GM23338 (cell line): ENCODE data around the gene MGRN1. TPM values are rescaled to one million over a fixed set of nuclear protein-coding genes. Genes with fewer than 3 reads are reported as not detected.

Source experiments
- ATAC-seq: fragments of 200-7000 bp; cut with Tn5 transposase; 3 replicates; pipeline ENCODE4 v1.9.1; 2020
- DNase-seq: peaks from one replicate; pipeline ENCODE4 v3.0.0-alpha.2; 2015; ENCODE audit warnings: low spot score
- H2AFZ ChIP-seq: fragments of 200-600 bp; sonication (generic); 2 replicates; pipeline ENCODE4 v1.8.0; 2016; ENCODE audit warnings: antibody characterized with exemption, mild to moderate bottlenecking, moderate library complexity
- H3F3A ChIP-seq: fragments of 200-600 bp; sonication (generic); replicated peaks from 2 replicates; pipeline ENCODE4 v1.8.0; 2017; ENCODE audit warnings: antibody characterized with exemption, mixed run types, low read depth
- H3K27ac ChIP-seq: fragments of 200-600 bp; sonication (generic); 2 replicates; pipeline ENCODE4 v1.6.1; 2016; ENCODE audit warnings: low read depth
- H3K27me3 ChIP-seq: fragments of 200-600 bp; sonication (generic); 2 replicates; pipeline ENCODE4 v1.8.0; 2016; ENCODE audit warnings: mild to moderate bottlenecking, mixed run types, moderate library complexity; ENCODE audit not compliant: insufficient read depth
- H3K36me3 ChIP-seq: fragments of 200-600 bp; sonication (generic); 2 replicates; pipeline ENCODE4 v1.8.0; 2016; ENCODE audit warnings: mild to moderate bottlenecking; ENCODE audit not compliant: insufficient read depth
- H3K4me1 ChIP-seq: fragments of 200-600 bp; sonication (generic); 2 replicates; pipeline ENCODE4 v1.8.0; 2016; ENCODE audit warnings: mild to moderate bottlenecking, moderate library complexity; ENCODE audit not compliant: insufficient read depth
- H3K4me2 ChIP-seq: fragments of 200-600 bp; sonication (generic); 2 replicates; pipeline ENCODE4 v1.7.1; 2017; ENCODE audit warnings: mixed run types
- H3K4me3 ChIP-seq: fragments of 200-600 bp; sonication (generic); 2 replicates; pipeline ENCODE4 v1.6.1; 2016; ENCODE audit warnings: mixed run types
- H3K79me2 ChIP-seq: fragments of 200-600 bp; sonication (generic); replicated peaks from 2 replicates; pipeline ENCODE4 v1.8.0; 2017; ENCODE audit warnings: mild to moderate bottlenecking; ENCODE audit not compliant: insufficient read depth
- H3K9me2 ChIP-seq: fragments of 200-600 bp; sonication (generic); 2 replicates; pipeline ENCODE4 v1.8.0; 2017; ENCODE audit not compliant: insufficient read depth
- H4K20me1 ChIP-seq: fragments of 200-600 bp; sonication (generic); replicated peaks from 2 replicates; pipeline ENCODE4 v1.8.0; 2017; ENCODE audit warnings: mild to moderate bottlenecking; ENCODE audit not compliant: insufficient read depth
- H3K27ac Mint-ChIP-seq: 2 replicates; pipeline ENCODE4 v1.8.0; 2020; ENCODE audit warnings: inconsistent platforms, mild to moderate bottlenecking, moderate library complexity, mixed read lengths
- H3K27me3 Mint-ChIP-seq: 3 replicates; pipeline ENCODE4 v1.8.0; 2022; ENCODE audit warnings: low read depth, mild to moderate bottlenecking, moderate library complexity, mixed read lengths, inconsistent platforms; ENCODE audit not compliant: insufficient read depth, poor library complexity
- H3K36me3 Mint-ChIP-seq: 3 replicates; pipeline ENCODE4 v1.8.0; 2021; ENCODE audit warnings: low read depth, mild to moderate bottlenecking, inconsistent platforms, moderate library complexity, mixed read lengths
- H3K4me1 Mint-ChIP-seq: 3 replicates; pipeline ENCODE4 v1.8.0; 2020; ENCODE audit warnings: mild to moderate bottlenecking, inconsistent platforms, mixed read lengths
- H3K4me3 Mint-ChIP-seq: 3 replicates; pipeline ENCODE4 v1.8.0; 2021; ENCODE audit warnings: moderate library complexity, mild to moderate bottlenecking, inconsistent platforms, mixed read lengths
- H3K9me3 Mint-ChIP-seq: 3 replicates; pipeline ENCODE4 v1.8.0; 2020; ENCODE audit warnings: moderate library complexity, mild to moderate bottlenecking, inconsistent platforms, mixed read lengths
- EZH2phosphoT487 ChIP-seq: fragments of 200-600 bp; sonication (generic); IDR thresholded peaks from one replicate; pipeline ENCODE4 v1.8.1; 2018; ENCODE audit warnings: antibody characterized with exemption; ENCODE audit not compliant: unreplicated experiment
- ZNF114 ChIP-seq: fragments of 250-450 bp; sonication (Bioruptor Pico); IDR thresholded peaks from 2 replicates; pipeline ENCODE4 v1.5.0; 2020; ENCODE audit warnings: mild to moderate bottlenecking, moderate library complexity
- ZNF331 ChIP-seq: fragments of 250-450 bp; sonication (Bioruptor Pico); IDR thresholded peaks from 2 replicates; pipeline ENCODE4 v1.5.0; 2020; ENCODE audit warnings: low read depth, mild to moderate bottlenecking, moderate library complexity
- polyA plus RNA-seq: library from polyadenylated mRNA; unstranded; fragments of >200 nt; fragmentation: Nextera tagmentation; extraction: Ambion mirVana; gene quantifications from 2 replicates; pipeline ENCODE4 v1.2.1, GENCODE V29; 2016
- total RNA-seq: library from RNA; depleted of rRNA; stranded (reverse); fragments of >200 nt; shearing (Covaris generic); gene quantifications from 2 replicates; pipeline ENCODE4 v1.2.3, GENCODE V29; 2014
- TF ChIP-seq, protein P1 (sequence below): IDR thresholded peaks from 2 replicates; pipeline ENCODE4 v1.6.1; 2016; ENCODE audit warnings: antibody characterized with exemption
- TF ChIP-seq, protein P2 (sequence below), 2 experiments: fragments of 200-600 bp in 1 of 2; sonication (generic) in 1 of 2; conservative IDR thresholded peaks; 2 replicates each; pipeline versions ENCODE4 v1.5.1 to v1.6.1; 2016 to 2017; ENCODE audit warnings: antibody characterized with exemption in 2 of 2, low read depth in 2 of 2, mild to moderate bottlenecking in 2 of 2, moderate library complexity in 1 of 2

Gene MGRN1
- total and polyA plus RNA-seq, 2 experiments from 2014 or later: 13.1 to 71.8 TPM

DNA sequence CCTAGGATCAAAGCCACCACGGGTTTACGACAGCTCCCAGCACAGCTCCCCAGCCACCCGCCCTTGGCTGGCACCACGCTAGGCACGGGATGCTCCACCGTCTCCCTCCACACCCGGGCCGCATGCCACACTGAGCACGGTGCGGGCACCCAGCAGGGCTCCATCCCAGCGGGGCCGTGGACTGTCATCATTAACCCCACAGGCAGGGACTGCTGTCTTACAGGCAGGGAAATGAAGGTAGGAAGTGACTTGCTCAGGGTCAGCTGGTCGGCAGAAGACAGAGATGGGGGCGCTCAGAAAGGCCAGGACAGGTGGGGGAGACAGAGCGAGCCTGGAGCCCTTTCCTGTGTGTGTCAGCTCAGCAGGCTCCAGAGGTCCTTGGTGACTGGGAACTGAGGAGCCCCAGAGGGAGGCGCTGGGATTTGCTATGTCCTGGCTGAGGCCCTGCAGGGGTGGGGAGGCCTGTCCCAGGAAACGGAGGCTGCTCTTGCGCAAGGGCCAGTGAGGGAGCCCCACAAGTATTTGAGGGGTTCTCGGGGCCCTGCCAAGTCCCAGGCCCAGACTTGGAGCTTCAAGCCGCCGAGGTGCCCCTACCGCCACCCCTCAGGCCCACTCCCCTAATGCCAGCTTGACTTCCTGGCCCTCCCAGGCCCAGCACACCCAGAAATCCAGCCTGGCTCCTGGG lies 13.1 kb upstream of the MGRN1 start (continued):
- no peak for TF ChIP-seq ZNF331 (CRISPR knock-in tag)
- TF ChIP-seq, protein P1, sequence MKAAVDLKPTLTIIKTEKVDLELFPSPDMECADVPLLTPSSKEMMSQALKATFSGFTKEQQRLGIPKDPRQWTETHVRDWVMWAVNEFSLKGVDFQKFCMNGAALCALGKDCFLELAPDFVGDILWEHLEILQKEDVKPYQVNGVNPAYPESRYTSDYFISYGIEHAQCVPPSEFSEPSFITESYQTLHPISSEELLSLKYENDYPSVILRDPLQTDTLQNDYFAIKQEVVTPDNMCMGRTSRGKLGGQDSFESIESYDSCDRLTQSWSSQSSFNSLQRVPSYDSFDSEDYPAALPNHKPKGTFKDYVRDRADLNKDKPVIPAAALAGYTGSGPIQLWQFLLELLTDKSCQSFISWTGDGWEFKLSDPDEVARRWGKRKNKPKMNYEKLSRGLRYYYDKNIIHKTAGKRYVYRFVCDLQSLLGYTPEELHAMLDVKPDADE: no peak
- no peak for TF ChIP-seq ZNF114
- TF ChIP-seq, protein P2, sequence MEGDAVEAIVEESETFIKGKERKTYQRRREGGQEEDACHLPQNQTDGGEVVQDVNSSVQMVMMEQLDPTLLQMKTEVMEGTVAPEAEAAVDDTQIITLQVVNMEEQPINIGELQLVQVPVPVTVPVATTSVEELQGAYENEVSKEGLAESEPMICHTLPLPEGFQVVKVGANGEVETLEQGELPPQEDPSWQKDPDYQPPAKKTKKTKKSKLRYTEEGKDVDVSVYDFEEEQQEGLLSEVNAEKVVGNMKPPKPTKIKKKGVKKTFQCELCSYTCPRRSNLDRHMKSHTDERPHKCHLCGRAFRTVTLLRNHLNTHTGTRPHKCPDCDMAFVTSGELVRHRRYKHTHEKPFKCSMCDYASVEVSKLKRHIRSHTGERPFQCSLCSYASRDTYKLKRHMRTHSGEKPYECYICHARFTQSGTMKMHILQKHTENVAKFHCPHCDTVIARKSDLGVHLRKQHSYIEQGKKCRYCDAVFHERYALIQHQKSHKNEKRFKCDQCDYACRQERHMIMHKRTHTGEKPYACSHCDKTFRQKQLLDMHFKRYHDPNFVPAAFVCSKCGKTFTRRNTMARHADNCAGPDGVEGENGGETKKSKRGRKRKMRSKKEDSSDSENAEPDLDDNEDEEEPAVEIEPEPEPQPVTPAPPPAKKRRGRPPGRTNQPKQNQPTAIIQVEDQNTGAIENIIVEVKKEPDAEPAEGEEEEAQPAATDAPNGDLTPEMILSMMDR (conservative IDR thresholded peaks at IDR 0.05; ENCODE audit: low read depth in 2 of 2): no peak

DNA sequence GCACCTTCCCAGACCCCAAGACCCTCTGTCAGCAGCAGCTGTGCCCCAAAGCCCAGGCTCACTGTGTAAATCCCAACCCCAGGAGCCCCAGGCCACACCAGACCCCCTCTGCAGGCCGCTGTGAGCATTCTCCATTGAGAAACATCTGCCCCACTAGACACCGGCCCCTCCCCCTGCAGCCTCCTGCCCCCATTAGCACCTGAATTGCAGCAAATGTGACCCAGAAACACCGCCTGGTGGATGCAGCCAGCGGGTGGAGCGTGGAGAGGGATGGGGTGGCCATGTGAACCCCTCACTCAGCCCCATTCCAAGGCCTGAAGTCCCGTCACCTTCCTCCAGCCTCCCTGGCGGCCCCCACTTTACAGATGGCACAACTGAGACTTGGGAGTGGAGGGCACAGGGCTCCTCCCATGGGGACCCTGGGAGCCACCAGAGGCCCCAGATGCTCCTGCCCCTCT lies 12.1 kb upstream of the MGRN1 start:
- H3K27me3 ChIP-seq: no peaks in the 10 kb centered on the region
- H3K4me2 ChIP-seq: peak overlapping the region; percentile 93
- no peaks in the 10 kb centered on the region for H3K36me3 ChIP-seq
- peaks cover 7% of the 10 kb centered on the region for H4K20me1 ChIP-seq
- Mint-ChIP-seq H3K27ac (peak overlapping the region; percentile 94; the same call in 1 of the 2 replicates), H3K9me3 (no peaks in the 10 kb centered on the region; the same call in 2 of the 3 replicates), H3K4me1 (peaks cover 29% of the 10 kb centered on the region), H3K36me3 (peaks cover 7% of the 10 kb centered on the region; the same call in 2 of the 3 replicates), H3K4me3 (peak overlapping the region; percentile 80), H3K27me3 (peaks cover 26% of the 10 kb centered on the region)
- TF ChIP-seq, protein P2 (conservative IDR thresholded peaks at IDR 0.05; ENCODE audit: low read depth in 2 of 2): peak; percentile 46 to 48
- TF ChIP-seq EZH2phosphoT487: no peak
- ATAC-seq (peak; percentile 9), DNase-seq (peak; percentile 86)
- H3F3A ChIP-seq: peaks cover 31% of the 10 kb centered on the region
- H3K79me2 ChIP-seq: peaks cover 42% of the 10 kb centered on the region
- H2AFZ ChIP-seq: no peak overlapping the region
- peak overlapping the region; percentile 83 for H3K27ac ChIP-seq
- H3K4me3 ChIP-seq: peak overlapping the region; percentile 86
- H3K9me2 ChIP-seq: no peaks in the 10 kb centered on the region
- H3K4me1 ChIP-seq: peaks cover 36% of the 10 kb centered on the region
